IMR-90 (cell line): Measurements from ENCODE around the gene ZNF547. TPM values are rescaled to one million over a fixed set of nuclear protein-coding genes. Genes with fewer than 3 reads are reported as not detected.

Experiments used
- ATAC-seq: fragments of 200-7000 bp; cut with Tn5 transposase; 2 replicates; pipeline ENCODE4 v1.9.1; 2020; ENCODE audit warnings: low read depth, mild to moderate bottlenecking, moderate library complexity
- BruUV-seq: library from RNA; stranded (reverse); fragments of 400-500 nt; replicated peaks from 2 replicates; lab custom pipeline; 2021; lab: Mats Ljungman, UMichigan
- CTCF ChIA-PET: fragments of 300-600 bp; formaldehyde crosslinking; extraction: SDS; loops from one replicate; lab custom pipeline; 2021; ENCODE audit warnings: antibody characterized with exemption; lab: Yijun Ruan, JAX
- POLR2A ChIA-PET: fragments of 300-600 bp; sonication (Branson Sonifier 250); formaldehyde crosslinking; loops from one replicate; lab custom pipeline; 2022; ENCODE audit warnings: antibody characterized with exemption; ENCODE audit not compliant: unreplicated experiment; lab: Charles Lee
- DNase-seq: peaks from one replicate; pipeline ENCODE4 v3.0.0; 2013
- H2AFZ ChIP-seq: replicated peaks from 2 replicates; pipeline ENCODE3; 2013; ENCODE audit warnings: low read length, mild to moderate bottlenecking; ENCODE audit not compliant: poor library complexity
- H2AK5ac ChIP-seq: 2 replicates; pipeline ENCODE4 v1.6.1; 2013; ENCODE audit warnings: low read depth, low read length, inconsistent platforms
- H2AK9ac ChIP-seq: replicated peaks from 2 replicates; pipeline ENCODE3; 2013; ENCODE audit warnings: mild to moderate bottlenecking, low read depth, low read length, moderate library complexity; ENCODE audit not compliant: poor library complexity
- H2BK120ac ChIP-seq: 2 replicates; pipeline ENCODE4 v1.6.1; 2013; ENCODE audit warnings: low read depth, low read length, inconsistent platforms
- H2BK15ac ChIP-seq: 3 replicates; pipeline ENCODE4 v1.6.1; 2013; ENCODE audit warnings: low read depth, low read length, inconsistent platforms
- H2BK20ac ChIP-seq: 2 replicates; pipeline ENCODE4 v1.6.1; 2013; ENCODE audit warnings: low read depth, mild to moderate bottlenecking, inconsistent platforms, low read length, moderate library complexity
- H2BK5ac ChIP-seq: 2 replicates; pipeline ENCODE4 v1.6.1; 2013; ENCODE audit warnings: mild to moderate bottlenecking, low read depth, low read length, inconsistent platforms; ENCODE audit not compliant: poor library complexity, severe bottlenecking
- H3K14ac ChIP-seq: replicated peaks from 2 replicates; pipeline ENCODE4 v1.6.1; 2013; ENCODE audit warnings: low read depth, low read length, inconsistent platforms
- H3K18ac ChIP-seq: 2 replicates; pipeline ENCODE4 v1.6.1; 2013; ENCODE audit warnings: low read depth, low read length, control low read depth
- H3K23ac ChIP-seq: 2 replicates; pipeline ENCODE4 v1.6.1; 2013; ENCODE audit warnings: low read depth, low read length, inconsistent platforms
- H3K27ac ChIP-seq: 2 replicates; pipeline ENCODE4 v1.5.1; 2013; ENCODE audit warnings: mild to moderate bottlenecking, control low read depth, low read length; ENCODE audit not compliant: insufficient read depth
- H3K27me3 ChIP-seq: 2 replicates; pipeline ENCODE4 v1.6.1; 2013; ENCODE audit warnings: low read length; ENCODE audit not compliant: control insufficient read depth, insufficient read depth
- H3K36me3 ChIP-seq: 2 replicates; pipeline ENCODE4 v1.6.1; 2013; ENCODE audit warnings: low read length, mixed read lengths; ENCODE audit not compliant: control insufficient read depth, insufficient read depth
- H3K4ac ChIP-seq: 2 replicates; pipeline ENCODE4 v1.6.1; 2013; ENCODE audit warnings: low read depth, low read length, inconsistent platforms
- H3K4me1 ChIP-seq: 2 replicates; pipeline ENCODE4 v1.6.1; 2013; ENCODE audit warnings: low read length, mixed read lengths; ENCODE audit not compliant: control insufficient read depth, insufficient read depth
- H3K4me2 ChIP-seq: 2 replicates; pipeline ENCODE4 v1.6.1; 2013; ENCODE audit warnings: low read depth, mild to moderate bottlenecking, control low read depth, low read length, moderate library complexity
- H3K4me3 ChIP-seq: 2 replicates; pipeline ENCODE4 v1.5.1; 2013; ENCODE audit warnings: low read depth, mild to moderate bottlenecking, control low read depth, low read length, moderate library complexity; ENCODE audit not compliant: insufficient read depth
- H3K56ac ChIP-seq: 2 replicates; pipeline ENCODE4 v1.6.1; 2013; ENCODE audit warnings: low read length, inconsistent platforms; ENCODE audit not compliant: insufficient read depth; ENCODE audit errors: extremely low read depth
- H3K79me1 ChIP-seq, 2 experiments: 2 replicates each; pipeline ENCODE4 v1.6.1; 2013; ENCODE audit warnings: low read length in 2 of 2, inconsistent platforms in 1 of 2, low read depth in 1 of 2
- H3K9ac ChIP-seq: 2 replicates; pipeline ENCODE4 v1.6.1; 2013; ENCODE audit warnings: low read depth, low read length, control low read depth
- H3K9me1 ChIP-seq: 2 replicates; pipeline ENCODE4 v1.6.1; 2013; ENCODE audit warnings: low read length, inconsistent platforms; ENCODE audit not compliant: insufficient read depth
- H3K9me3 ChIP-seq: 2 replicates; pipeline ENCODE4 v1.6.1; 2013; ENCODE audit warnings: low read length; ENCODE audit not compliant: control insufficient read depth, insufficient read depth
- H4K20me1 ChIP-seq: 2 replicates; pipeline ENCODE4 v1.6.1; 2013; ENCODE audit warnings: low read length, inconsistent platforms; ENCODE audit not compliant: insufficient read depth
- H4K5ac ChIP-seq: 2 replicates; pipeline ENCODE4 v1.6.1; 2013; ENCODE audit warnings: mild to moderate bottlenecking, low read depth, low read length, control low read depth
- H4K8ac ChIP-seq, 2 experiments: 2 replicates each; pipeline ENCODE4 v1.6.1; 2013; ENCODE audit warnings: low read depth in 2 of 2, low read length in 2 of 2, control low read depth in 1 of 2, inconsistent platforms in 1 of 2
- H4K91ac ChIP-seq: 2 replicates; pipeline ENCODE4 v1.6.1; 2013; ENCODE audit warnings: low read depth, low read length, inconsistent platforms; ENCODE audit not compliant: insufficient read depth
- BHLHE40 ChIP-seq: fragments of 150-350 bp; IDR thresholded peaks from 2 replicates; pipeline ENCODE4 v1.6.1; 2016; ENCODE audit warnings: mild to moderate bottlenecking, low read depth, low read length
- CEBPB ChIP-seq: IDR thresholded peaks from 2 replicates; pipeline ENCODE4 v1.6.1; 2012; ENCODE audit warnings: low read depth, low read length, improper control_type of control experiment
- CHD1 ChIP-seq: IDR thresholded peaks from 2 replicates; pipeline ENCODE4 v1.6.1; 2012; ENCODE audit warnings: low read depth, low read length, improper control_type of control experiment
- FOS ChIP-seq: fragments of 150-350 bp; IDR thresholded peaks from 2 replicates; pipeline ENCODE4 v1.6.1; 2016; ENCODE audit warnings: low read depth, low read length
- MAFK ChIP-seq: IDR thresholded peaks from 2 replicates; pipeline ENCODE4 v1.6.1; 2012; ENCODE audit warnings: low read depth, low read length, improper control_type of control experiment
- MXI1 ChIP-seq: IDR thresholded peaks from 2 replicates; pipeline ENCODE4 v1.6.1; 2012; ENCODE audit warnings: low read depth, mild to moderate bottlenecking, low read length, moderate library complexity, borderline replicate concordance
- NFE2L2 ChIP-seq: fragments of 150-350 bp; IDR thresholded peaks from 2 replicates; pipeline ENCODE4 v1.6.1; 2016; ENCODE audit warnings: low read depth, mild to moderate bottlenecking, low read length
- POLR2A ChIP-seq: IDR thresholded peaks from 2 replicates; pipeline ENCODE4 v1.6.1; 2012; ENCODE audit warnings: mild to moderate bottlenecking, low read depth, low read length
- RAD21 ChIP-seq: IDR thresholded peaks from 2 replicates; pipeline ENCODE4 v1.6.1; 2012; ENCODE audit warnings: low read length, improper control_type of control experiment
- RCOR1 ChIP-seq: IDR thresholded peaks from 2 replicates; pipeline ENCODE4 v1.6.1; 2012; ENCODE audit warnings: mild to moderate bottlenecking, low read length, improper control_type of control experiment; ENCODE audit not compliant: insufficient replicate concordance
- RFX5 ChIP-seq: IDR thresholded peaks from 2 replicates; pipeline ENCODE4 v1.8.0; 2012; ENCODE audit warnings: low read depth, mild to moderate bottlenecking, low read length, moderate library complexity
- SMC3 ChIP-seq: fragments of 150-350 bp; IDR thresholded peaks from 2 replicates; pipeline ENCODE4 v1.6.1; 2016; ENCODE audit warnings: low read depth, mild to moderate bottlenecking, antibody characterized with exemption, low read length, moderate library complexity
- WGBS, 2 experiments: methylation state at CpG; one replicate each; pipeline versions ENCODE4 v1.1.5 to v1.1.7; 2013; ENCODE audit warnings: missing lambda C conversion rate in 2 of 2; ENCODE audit not compliant: insufficient read length in 1 of 2; ENCODE audit errors: extremely low coverage in 2 of 2; 5-methylcytosine and 5-hydroxymethylcytosine counted together
- dilution Hi-C: fragments of 300-500 bp; cut with HindIII; formaldehyde crosslinking; loops from one replicate; pipeline ENCODE4 v1.14.3; 2018; ENCODE audit warnings: low sequenced_read_pairs; ENCODE audit not compliant: unreplicated experiment
- in situ Hi-C: fragments of 300-500 bp; cut with MboI; formaldehyde crosslinking; loops from 3 replicates; pipeline ENCODE4 v1.14.3; 2019; ENCODE audit warnings: low sequenced_read_pairs, inconsistent platforms, mixed read lengths
- intact Hi-C: fragments of 100-400 bp; cut with micrococcal nuclease; formaldehyde crosslinking; loops from 2 replicates; pipeline ENCODE4 v1.10.0; 2022
- polyA plus RNA-seq, 3 experiments: library from polyadenylated mRNA; depleted of rRNA; stranded (reverse); fragments of >200 nt; gene quantifications; 2 replicates each; pipeline ENCODE4 v1.2.3, GENCODE V29; 2012; ENCODE audit warnings: low replicate concordance in 1 of 3
- total RNA-seq: library from RNA; depleted of rRNA; stranded (reverse); fragments of >200 nt; gene quantifications from 2 replicates; pipeline ENCODE4 v1.2.3, GENCODE V29; 2012
- TF ChIP-seq, protein P1 (sequence below): conservative IDR thresholded peaks from 2 replicates; pipeline ENCODE4 v1.5.1; 2012; ENCODE audit warnings: mild to moderate bottlenecking, low read depth, low read length, improper control_type of control experiment
- TF ChIP-seq, protein P2 (sequence below): fragments of 150-350 bp; IDR thresholded peaks from 2 replicates; pipeline ENCODE4 v1.6.1; 2017; ENCODE audit warnings: mild to moderate bottlenecking, antibody characterized with exemption, low read length, low read depth
- TF ChIP-seq, protein P3 (sequence below): fragments of 150-350 bp; IDR thresholded peaks from 2 replicates; pipeline ENCODE4 v1.6.1; 2016; ENCODE audit warnings: low read depth, mild to moderate bottlenecking, low read length, moderate library complexity, borderline replicate concordance

ZNF547 gene
- total and polyA plus RNA-seq, 2 of the 4 experiments (the other 2 are of a cell fraction): 2.1 to 5.6 TPM

DNA sequence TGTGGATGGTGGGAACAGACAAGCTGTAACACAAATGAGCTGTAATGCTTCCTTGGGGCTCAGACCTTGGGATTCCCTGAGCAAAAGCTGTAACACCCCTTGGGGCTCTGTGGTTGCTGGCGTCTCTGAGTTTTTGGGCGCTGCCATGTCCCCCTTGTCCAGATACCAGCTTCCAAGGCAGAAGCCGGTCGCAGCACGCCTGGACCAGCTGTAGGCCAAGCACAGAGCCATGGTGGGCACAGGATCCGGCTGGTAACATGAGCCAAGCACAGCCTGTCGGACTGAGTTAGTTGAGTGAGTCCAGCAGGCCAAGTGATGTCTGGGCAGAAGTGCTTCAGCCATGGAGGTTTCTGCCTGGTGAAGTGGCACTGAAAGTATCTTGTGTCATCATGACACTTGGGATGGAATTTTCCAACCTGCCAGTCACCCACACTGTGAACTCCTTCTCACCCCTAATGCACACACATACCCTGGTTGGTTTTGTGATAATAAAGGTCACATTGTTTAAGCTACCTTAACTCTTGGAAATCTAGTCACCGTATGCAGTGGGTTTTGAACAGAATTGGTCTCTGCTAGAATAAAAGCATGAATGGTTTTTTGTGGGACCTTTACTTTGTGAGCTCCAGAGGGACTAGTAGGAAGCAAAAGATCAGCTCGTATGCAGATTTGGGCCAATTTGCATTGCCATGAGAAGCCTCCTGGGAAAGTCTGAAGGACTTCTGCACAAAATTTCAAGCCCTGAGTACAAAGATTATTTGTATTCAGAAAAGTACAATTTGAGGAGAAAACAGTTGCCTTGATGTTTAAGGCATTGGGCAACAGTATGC lies 40.6 kb downstream of the ZNF547 start:
- Histone ChIP-seq H2BK5ac (no peak overlapping the region), H2AK9ac (no peak overlapping the region), H3K4me1 (no peaks in the 10 kb centered on the region), H3K9me3 (peaks cover 4% of the 10 kb centered on the region), H3K9me1 (peaks cover 2% of the 10 kb centered on the region; the same call in 1 of the 2 replicates), H3K4me3 (no peak overlapping the region), H3K27ac (no peak overlapping the region), H3K9ac (no peak overlapping the region), H4K8ac (no peak overlapping the region), H3K23ac (no peak overlapping the region), H2BK20ac (no peak overlapping the region), H2BK15ac (no peak overlapping the region), H3K27me3 (no peaks in the 10 kb centered on the region), H4K5ac (no peak overlapping the region), H3K4ac (no peak overlapping the region), H2BK120ac (no peak overlapping the region), H3K56ac (no peak overlapping the region), H3K14ac (no peak overlapping the region), H2AFZ (no peak overlapping the region), H2AK5ac (no peak overlapping the region), H3K4me2 (no peak overlapping the region), H3K79me1 (peaks cover 6 to 8% of the 10 kb centered on the region in 2 experiments; a peak in 2 of 4 replicates), H4K20me1 (no peaks in the 10 kb centered on the region), H3K18ac (no peak overlapping the region), H3K36me3 (peaks cover 6% of the 10 kb centered on the region), H4K91ac (no peak overlapping the region)
- CTCF ChIA-PET: no interaction called here
- intact Hi-C loops (no loop called here), in situ Hi-C loops (no loop called here), dilution Hi-C loops (no loop called here)
- POLR2A ChIA-PET: no interaction called here
- ATAC-seq (no peak), DNase-seq (no peak)
- WGBS, 2 experiments: 98% methylated on average over 5 of the region's 9 CpGs; no CpG with 5 or more reads in 1 of the 2 experiments
- BruUV-seq: no TSS peak
- TF ChIP-seq MXI1 (no peak), CEBPB (no peak), RFX5 (no peak), CHD1 (no peak), NFE2L2 (no peak), SMC3 (no peak), RAD21 (no peak), POLR2A (no peak), MAFK (no peak), FOS (no peak), RCOR1 (no peak), BHLHE40 (no peak)
- TF ChIP-seq, protein P1, sequence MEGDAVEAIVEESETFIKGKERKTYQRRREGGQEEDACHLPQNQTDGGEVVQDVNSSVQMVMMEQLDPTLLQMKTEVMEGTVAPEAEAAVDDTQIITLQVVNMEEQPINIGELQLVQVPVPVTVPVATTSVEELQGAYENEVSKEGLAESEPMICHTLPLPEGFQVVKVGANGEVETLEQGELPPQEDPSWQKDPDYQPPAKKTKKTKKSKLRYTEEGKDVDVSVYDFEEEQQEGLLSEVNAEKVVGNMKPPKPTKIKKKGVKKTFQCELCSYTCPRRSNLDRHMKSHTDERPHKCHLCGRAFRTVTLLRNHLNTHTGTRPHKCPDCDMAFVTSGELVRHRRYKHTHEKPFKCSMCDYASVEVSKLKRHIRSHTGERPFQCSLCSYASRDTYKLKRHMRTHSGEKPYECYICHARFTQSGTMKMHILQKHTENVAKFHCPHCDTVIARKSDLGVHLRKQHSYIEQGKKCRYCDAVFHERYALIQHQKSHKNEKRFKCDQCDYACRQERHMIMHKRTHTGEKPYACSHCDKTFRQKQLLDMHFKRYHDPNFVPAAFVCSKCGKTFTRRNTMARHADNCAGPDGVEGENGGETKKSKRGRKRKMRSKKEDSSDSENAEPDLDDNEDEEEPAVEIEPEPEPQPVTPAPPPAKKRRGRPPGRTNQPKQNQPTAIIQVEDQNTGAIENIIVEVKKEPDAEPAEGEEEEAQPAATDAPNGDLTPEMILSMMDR: no peak
- TF ChIP-seq, protein P2, sequence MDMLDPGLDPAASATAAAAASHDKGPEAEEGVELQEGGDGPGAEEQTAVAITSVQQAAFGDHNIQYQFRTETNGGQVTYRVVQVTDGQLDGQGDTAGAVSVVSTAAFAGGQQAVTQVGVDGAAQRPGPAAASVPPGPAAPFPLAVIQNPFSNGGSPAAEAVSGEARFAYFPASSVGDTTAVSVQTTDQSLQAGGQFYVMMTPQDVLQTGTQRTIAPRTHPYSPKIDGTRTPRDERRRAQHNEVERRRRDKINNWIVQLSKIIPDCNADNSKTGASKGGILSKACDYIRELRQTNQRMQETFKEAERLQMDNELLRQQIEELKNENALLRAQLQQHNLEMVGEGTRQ: no peak
- TF ChIP-seq, protein P3, sequence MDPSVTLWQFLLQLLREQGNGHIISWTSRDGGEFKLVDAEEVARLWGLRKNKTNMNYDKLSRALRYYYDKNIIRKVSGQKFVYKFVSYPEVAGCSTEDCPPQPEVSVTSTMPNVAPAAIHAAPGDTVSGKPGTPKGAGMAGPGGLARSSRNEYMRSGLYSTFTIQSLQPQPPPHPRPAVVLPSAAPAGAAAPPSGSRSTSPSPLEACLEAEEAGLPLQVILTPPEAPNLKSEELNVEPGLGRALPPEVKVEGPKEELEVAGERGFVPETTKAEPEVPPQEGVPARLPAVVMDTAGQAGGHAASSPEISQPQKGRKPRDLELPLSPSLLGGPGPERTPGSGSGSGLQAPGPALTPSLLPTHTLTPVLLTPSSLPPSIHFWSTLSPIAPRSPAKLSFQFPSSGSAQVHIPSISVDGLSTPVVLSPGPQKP: no peak
